ENCODE measurements around the gene CAPN13.

DNA sequence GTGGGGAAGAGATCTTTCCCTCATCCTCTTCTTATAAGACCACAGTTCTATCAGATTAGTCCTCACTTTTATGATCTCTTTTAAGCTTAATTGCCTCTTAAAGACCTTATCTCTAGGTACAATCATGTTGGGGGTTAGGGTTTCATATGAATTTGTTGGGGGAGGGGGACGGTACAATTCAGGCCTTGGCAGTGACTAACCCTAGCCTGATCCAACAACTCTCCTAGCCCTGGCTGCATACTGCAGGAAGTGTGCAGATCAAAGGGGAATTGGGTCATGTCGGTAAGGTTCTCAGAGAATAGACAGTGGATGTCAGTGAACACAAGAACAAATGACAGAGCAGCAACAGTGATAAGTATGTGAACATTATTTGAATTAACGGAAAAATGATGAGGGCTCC, 16.4 kb downstream of the CAPN13 start:
- TF ChIP-seq, protein P1, sequence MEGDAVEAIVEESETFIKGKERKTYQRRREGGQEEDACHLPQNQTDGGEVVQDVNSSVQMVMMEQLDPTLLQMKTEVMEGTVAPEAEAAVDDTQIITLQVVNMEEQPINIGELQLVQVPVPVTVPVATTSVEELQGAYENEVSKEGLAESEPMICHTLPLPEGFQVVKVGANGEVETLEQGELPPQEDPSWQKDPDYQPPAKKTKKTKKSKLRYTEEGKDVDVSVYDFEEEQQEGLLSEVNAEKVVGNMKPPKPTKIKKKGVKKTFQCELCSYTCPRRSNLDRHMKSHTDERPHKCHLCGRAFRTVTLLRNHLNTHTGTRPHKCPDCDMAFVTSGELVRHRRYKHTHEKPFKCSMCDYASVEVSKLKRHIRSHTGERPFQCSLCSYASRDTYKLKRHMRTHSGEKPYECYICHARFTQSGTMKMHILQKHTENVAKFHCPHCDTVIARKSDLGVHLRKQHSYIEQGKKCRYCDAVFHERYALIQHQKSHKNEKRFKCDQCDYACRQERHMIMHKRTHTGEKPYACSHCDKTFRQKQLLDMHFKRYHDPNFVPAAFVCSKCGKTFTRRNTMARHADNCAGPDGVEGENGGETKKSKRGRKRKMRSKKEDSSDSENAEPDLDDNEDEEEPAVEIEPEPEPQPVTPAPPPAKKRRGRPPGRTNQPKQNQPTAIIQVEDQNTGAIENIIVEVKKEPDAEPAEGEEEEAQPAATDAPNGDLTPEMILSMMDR (IDR thresholded peaks at IDR 0.05; ENCODE audit: low read depth, low read length, poor library complexity, severe bottlenecking) = no peak
- no peak for TF ChIP-seq EZH2phosphoT487 (IDR thresholded peaks at IDR 0.05; ENCODE audit: borderline replicate concordance, low read length)
